GM23338 (cell line): ENCODE data around the gene ALPP. TPM values are rescaled to one million over a fixed set of nuclear protein-coding genes. Genes with fewer than 3 reads are reported as not detected.
"Not testable (repeated sequence)": the region's sequence is repeated elsewhere in the genome, so short reads cannot be mapped to it uniquely, and the experiment has no call there.

Source experiments
- ATAC-seq: fragments of 200-7000 bp; cut with Tn5 transposase; 3 replicates; pipeline ENCODE4 v1.9.1; 2020
- DNase-seq: peaks from one replicate; pipeline ENCODE4 v3.0.0-alpha.2; 2015; ENCODE audit warnings: low spot score
- H2AFZ ChIP-seq: fragments of 200-600 bp; sonication (generic); 2 replicates; pipeline ENCODE4 v1.8.0; 2016; ENCODE audit warnings: antibody characterized with exemption, mild to moderate bottlenecking, moderate library complexity
- H3F3A ChIP-seq: fragments of 200-600 bp; sonication (generic); replicated peaks from 2 replicates; pipeline ENCODE4 v1.8.0; 2017; ENCODE audit warnings: antibody characterized with exemption, mixed run types, low read depth
- H3K27ac ChIP-seq: fragments of 200-600 bp; sonication (generic); 2 replicates; pipeline ENCODE4 v1.6.1; 2016; ENCODE audit warnings: low read depth
- H3K27me3 ChIP-seq: fragments of 200-600 bp; sonication (generic); 2 replicates; pipeline ENCODE4 v1.8.0; 2016; ENCODE audit warnings: mild to moderate bottlenecking, mixed run types, moderate library complexity; ENCODE audit not compliant: insufficient read depth
- H3K36me3 ChIP-seq: fragments of 200-600 bp; sonication (generic); 2 replicates; pipeline ENCODE4 v1.8.0; 2016; ENCODE audit warnings: mild to moderate bottlenecking; ENCODE audit not compliant: insufficient read depth
- H3K4me1 ChIP-seq: fragments of 200-600 bp; sonication (generic); 2 replicates; pipeline ENCODE4 v1.8.0; 2016; ENCODE audit warnings: mild to moderate bottlenecking, moderate library complexity; ENCODE audit not compliant: insufficient read depth
- H3K4me2 ChIP-seq: fragments of 200-600 bp; sonication (generic); 2 replicates; pipeline ENCODE4 v1.7.1; 2017; ENCODE audit warnings: mixed run types
- H3K4me3 ChIP-seq: fragments of 200-600 bp; sonication (generic); 2 replicates; pipeline ENCODE4 v1.6.1; 2016; ENCODE audit warnings: mixed run types
- H3K79me2 ChIP-seq: fragments of 200-600 bp; sonication (generic); replicated peaks from 2 replicates; pipeline ENCODE4 v1.8.0; 2017; ENCODE audit warnings: mild to moderate bottlenecking; ENCODE audit not compliant: insufficient read depth
- H3K9me2 ChIP-seq: fragments of 200-600 bp; sonication (generic); 2 replicates; pipeline ENCODE4 v1.8.0; 2017; ENCODE audit not compliant: insufficient read depth
- H4K20me1 ChIP-seq: fragments of 200-600 bp; sonication (generic); replicated peaks from 2 replicates; pipeline ENCODE4 v1.8.0; 2017; ENCODE audit warnings: mild to moderate bottlenecking; ENCODE audit not compliant: insufficient read depth
- H3K27ac Mint-ChIP-seq: 2 replicates; pipeline ENCODE4 v1.8.0; 2020; ENCODE audit warnings: inconsistent platforms, mild to moderate bottlenecking, moderate library complexity, mixed read lengths
- H3K27me3 Mint-ChIP-seq: 3 replicates; pipeline ENCODE4 v1.8.0; 2022; ENCODE audit warnings: low read depth, mild to moderate bottlenecking, moderate library complexity, mixed read lengths, inconsistent platforms; ENCODE audit not compliant: insufficient read depth, poor library complexity
- H3K36me3 Mint-ChIP-seq: 3 replicates; pipeline ENCODE4 v1.8.0; 2021; ENCODE audit warnings: low read depth, mild to moderate bottlenecking, inconsistent platforms, moderate library complexity, mixed read lengths
- H3K4me1 Mint-ChIP-seq: 3 replicates; pipeline ENCODE4 v1.8.0; 2020; ENCODE audit warnings: mild to moderate bottlenecking, inconsistent platforms, mixed read lengths
- H3K4me3 Mint-ChIP-seq: 3 replicates; pipeline ENCODE4 v1.8.0; 2021; ENCODE audit warnings: moderate library complexity, mild to moderate bottlenecking, inconsistent platforms, mixed read lengths
- H3K9me3 Mint-ChIP-seq: 3 replicates; pipeline ENCODE4 v1.8.0; 2020; ENCODE audit warnings: moderate library complexity, mild to moderate bottlenecking, inconsistent platforms, mixed read lengths
- CTCF ChIP-seq, 2 experiments: fragments of 200-600 bp in 1 of 2; sonication (generic) in 1 of 2; conservative IDR thresholded peaks; 2 replicates each; pipeline versions ENCODE4 v1.5.1 to v1.6.1; 2016 to 2017; ENCODE audit warnings: antibody characterized with exemption in 2 of 2, low read depth in 2 of 2, mild to moderate bottlenecking in 2 of 2, moderate library complexity in 1 of 2
- EZH2 ChIP-seq: fragments of 200-600 bp; sonication (generic); IDR thresholded peaks from one replicate; pipeline ENCODE4 v1.8.0; 2017; ENCODE audit warnings: antibody characterized with exemption, mild to moderate bottlenecking, low read depth; ENCODE audit not compliant: unreplicated experiment
- JUNB ChIP-seq: IDR thresholded peaks from one replicate; pipeline ENCODE4 v1.6.1; 2016; ENCODE audit warnings: antibody characterized with exemption; ENCODE audit not compliant: unreplicated experiment
- NANOG ChIP-seq: IDR thresholded peaks from 2 replicates; pipeline ENCODE4 v1.6.1; 2016; ENCODE audit warnings: antibody characterized with exemption, borderline replicate concordance
- ZNF331 ChIP-seq: fragments of 250-450 bp; sonication (Bioruptor Pico); IDR thresholded peaks from 2 replicates; pipeline ENCODE4 v1.5.0; 2020; ENCODE audit warnings: low read depth, mild to moderate bottlenecking, moderate library complexity
- polyA plus RNA-seq: library from polyadenylated mRNA; unstranded; fragments of >200 nt; fragmentation: Nextera tagmentation; extraction: Ambion mirVana; gene quantifications from 2 replicates; pipeline ENCODE4 v1.2.1, GENCODE V29; 2016
- total RNA-seq: library from RNA; depleted of rRNA; stranded (reverse); fragments of >200 nt; shearing (Covaris generic); gene quantifications from 2 replicates; pipeline ENCODE4 v1.2.3, GENCODE V29; 2014
- TF ChIP-seq, protein P1 (sequence below): IDR thresholded peaks from one replicate; pipeline ENCODE4 v1.6.1; 2018; ENCODE audit warnings: antibody characterized with exemption; ENCODE audit not compliant: unreplicated experiment

Gene ALPP
- total and polyA plus RNA-seq, 2 experiments from 2014 or later: 0.28 TPM; not detected in 1

DNA sequence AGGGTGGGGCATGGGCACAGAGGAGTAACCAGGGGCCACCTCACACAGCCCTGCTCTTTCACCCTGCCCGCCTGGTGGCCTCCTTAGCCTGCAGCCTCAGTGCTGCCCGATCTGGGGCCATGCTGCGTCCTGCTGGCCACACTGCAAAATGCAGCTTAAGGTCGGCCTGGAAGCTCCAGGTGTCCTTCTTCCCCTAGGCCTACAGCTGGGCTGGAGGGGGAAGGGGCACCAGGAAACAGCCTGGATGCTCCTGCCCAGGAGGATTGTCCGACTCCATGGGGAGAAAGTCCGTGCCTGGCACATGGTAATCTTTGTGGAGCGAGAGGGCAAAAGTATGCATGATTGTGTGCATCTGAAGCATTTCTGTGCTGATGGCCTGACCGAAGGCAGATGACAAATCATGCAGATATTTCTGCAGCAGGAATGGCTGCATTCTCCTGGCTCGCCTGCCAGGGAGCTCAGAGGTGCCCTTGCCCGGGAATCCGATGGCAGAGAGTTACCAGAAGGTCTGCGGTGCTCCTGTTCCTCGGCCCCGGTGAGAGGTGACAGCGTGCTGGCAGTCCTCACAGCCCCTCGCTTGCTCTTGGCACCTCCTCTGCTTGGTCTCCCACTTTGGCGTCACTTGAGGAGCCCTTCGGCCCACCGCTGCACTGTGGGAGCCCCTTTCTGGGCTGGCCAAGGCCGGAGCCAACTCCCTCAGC, 12.8 kb upstream of the ALPP start:
- Mint-ChIP-seq H3K27me3 (peaks cover 7% of the 10 kb centered on the region), H3K36me3 (no peaks in the 10 kb centered on the region), H3K4me3 (no peak overlapping the region), H3K9me3 (peaks cover 3% of the 10 kb centered on the region; the same call in 2 of the 3 replicates), H3K27ac (no peak overlapping the region), H3K4me1 (peaks cover 32% of the 10 kb centered on the region)
- no peaks in the 10 kb centered on the region for H3F3A ChIP-seq
- no peak overlapping the region for H3K27ac ChIP-seq
- no peak overlapping the region for H3K4me2 ChIP-seq
- H3K79me2 ChIP-seq: no peaks in the 10 kb centered on the region
- no peak overlapping the region for H2AFZ ChIP-seq
- ATAC-seq (peak; percentile 67), DNase-seq (peak; percentile 75)
- H3K4me1 ChIP-seq: no peaks in the 10 kb centered on the region; the same call in 1 of the 2 replicates
- no peaks in the 10 kb centered on the region for H4K20me1 ChIP-seq
- no peak overlapping the region for H3K4me3 ChIP-seq
- no peaks in the 10 kb centered on the region for H3K36me3 ChIP-seq
- TF ChIP-seq CTCF (conservative IDR thresholded peaks at IDR 0.05; ENCODE audit: low read depth in 2 of 2) (peak; percentile 56 to 77), NANOG (no peak)
- H3K27me3 ChIP-seq: no peaks in the 10 kb centered on the region
- H3K9me2 ChIP-seq: no peaks in the 10 kb centered on the region

DNA sequence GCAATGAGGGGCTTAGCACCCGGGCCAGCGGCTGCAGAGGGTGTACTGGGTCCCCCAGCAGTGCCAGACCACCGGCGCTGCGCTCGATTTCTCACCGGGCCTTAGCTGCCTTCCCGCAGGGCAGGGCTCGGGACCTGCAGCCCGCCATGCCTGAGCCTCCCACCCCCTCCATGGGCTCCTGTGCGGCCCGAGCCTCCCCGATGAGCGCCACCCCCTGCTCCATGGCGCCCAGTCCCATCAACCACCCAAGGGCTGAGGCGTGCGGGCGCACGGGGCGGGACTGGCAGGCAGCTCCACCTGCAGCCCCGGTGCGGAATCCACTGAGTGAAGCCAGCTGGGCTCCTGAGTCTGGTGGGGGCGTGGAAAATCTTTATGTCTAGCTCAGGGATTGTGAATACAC, 12.1 kb upstream of the ALPP start:
- peaks cover 32% of the 10 kb centered on the region for H3K4me1 Mint-ChIP-seq
- not testable (repeated sequence) for H3K36me3 ChIP-seq, H3K27ac ChIP-seq, H2AFZ ChIP-seq, ATAC-seq, H3K4me3 ChIP-seq, H3K27ac Mint-ChIP-seq, H3K27me3 Mint-ChIP-seq, H3K4me3 Mint-ChIP-seq, H3K79me2 ChIP-seq, H3F3A ChIP-seq, H3K4me1 ChIP-seq, H3K36me3 Mint-ChIP-seq, H3K4me2 ChIP-seq, H3K27me3 ChIP-seq, DNase-seq, H4K20me1 ChIP-seq, H3K9me3 Mint-ChIP-seq, H3K9me2 ChIP-seq

GRCh38 chr2:232367016-232367415, 11.5 kb upstream of the ALPP start:
- Histone ChIP-seq H3K4me1 (no peaks in the 10 kb centered on the region; the same call in 1 of the 2 replicates), H4K20me1 (no peaks in the 10 kb centered on the region), H3K27ac (no peak overlapping the region), H3K9me2 (no peaks in the 10 kb centered on the region), H3K4me2 (no peak overlapping the region), H2AFZ (no peak overlapping the region), H3F3A (no peaks in the 10 kb centered on the region), H3K79me2 (no peaks in the 10 kb centered on the region), H3K36me3 (no peaks in the 10 kb centered on the region), H3K4me3 (no peak overlapping the region), H3K27me3 (no peaks in the 10 kb centered on the region)
- peaks cover 30% of the 10 kb centered on the region for H3K4me1 Mint-ChIP-seq
- H3K27ac Mint-ChIP-seq: no peak overlapping the region; the same call in 1 of the 2 replicates
- peaks cover 7% of the 10 kb centered on the region for H3K27me3 Mint-ChIP-seq
- ATAC-seq: no peak
- H3K9me3 Mint-ChIP-seq: peaks cover under 1% of the 10 kb centered on the region; the same call in 2 of the 3 replicates
- no peak overlapping the region for H3K4me3 Mint-ChIP-seq
- no peaks in the 10 kb centered on the region for H3K36me3 Mint-ChIP-seq
- DNase-seq: no peak
- TF ChIP-seq EZH2 (no peak), JUNB (no peak), ZNF331 (CRISPR knock-in tag) (no peak), NANOG (no peak)
- TF ChIP-seq, protein P1, sequence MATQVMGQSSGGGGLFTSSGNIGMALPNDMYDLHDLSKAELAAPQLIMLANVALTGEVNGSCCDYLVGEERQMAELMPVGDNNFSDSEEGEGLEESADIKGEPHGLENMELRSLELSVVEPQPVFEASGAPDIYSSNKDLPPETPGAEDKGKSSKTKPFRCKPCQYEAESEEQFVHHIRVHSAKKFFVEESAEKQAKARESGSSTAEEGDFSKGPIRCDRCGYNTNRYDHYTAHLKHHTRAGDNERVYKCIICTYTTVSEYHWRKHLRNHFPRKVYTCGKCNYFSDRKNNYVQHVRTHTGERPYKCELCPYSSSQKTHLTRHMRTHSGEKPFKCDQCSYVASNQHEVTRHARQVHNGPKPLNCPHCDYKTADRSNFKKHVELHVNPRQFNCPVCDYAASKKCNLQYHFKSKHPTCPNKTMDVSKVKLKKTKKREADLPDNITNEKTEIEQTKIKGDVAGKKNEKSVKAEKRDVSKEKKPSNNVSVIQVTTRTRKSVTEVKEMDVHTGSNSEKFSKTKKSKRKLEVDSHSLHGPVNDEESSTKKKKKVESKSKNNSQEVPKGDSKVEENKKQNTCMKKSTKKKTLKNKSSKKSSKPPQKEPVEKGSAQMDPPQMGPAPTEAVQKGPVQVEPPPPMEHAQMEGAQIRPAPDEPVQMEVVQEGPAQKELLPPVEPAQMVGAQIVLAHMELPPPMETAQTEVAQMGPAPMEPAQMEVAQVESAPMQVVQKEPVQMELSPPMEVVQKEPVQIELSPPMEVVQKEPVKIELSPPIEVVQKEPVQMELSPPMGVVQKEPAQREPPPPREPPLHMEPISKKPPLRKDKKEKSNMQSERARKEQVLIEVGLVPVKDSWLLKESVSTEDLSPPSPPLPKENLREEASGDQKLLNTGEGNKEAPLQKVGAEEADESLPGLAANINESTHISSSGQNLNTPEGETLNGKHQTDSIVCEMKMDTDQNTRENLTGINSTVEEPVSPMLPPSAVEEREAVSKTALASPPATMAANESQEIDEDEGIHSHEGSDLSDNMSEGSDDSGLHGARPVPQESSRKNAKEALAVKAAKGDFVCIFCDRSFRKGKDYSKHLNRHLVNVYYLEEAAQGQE: no peak
